Ascending aorta (tissue), 2 donors: ENCODE data around the gene TMEM132C. TPM values are rescaled to one million over a fixed set of nuclear protein-coding genes. Genes with fewer than 3 reads are reported as not detected.

Experiments
- DNase-seq, 2 donors: peaks; one replicate each; pipeline ENCODE4 v3.0.0-alpha.2; 2019; ENCODE audit warnings: low spot score in 2 of 2
- H3K27ac ChIP-seq, 2 donors: fragments of 200-600 bp; sonication (generic); one replicate each; pipeline ENCODE4 v1.5.1; 2016 to 2017; ENCODE audit warnings: mild to moderate bottlenecking in 1 of 2
- H3K27me3 ChIP-seq: fragments of 200-600 bp; sonication (generic); one replicate; pipeline ENCODE4 v1.5.1; 2017
- H3K36me3 ChIP-seq, 2 donors: fragments of 200-600 bp; sonication (generic); one replicate each; pipeline ENCODE4 v1.5.1; 2016
- H3K4me1 ChIP-seq, 2 donors: fragments of 200-600 bp; sonication (generic); one replicate each; pipeline ENCODE4 v1.5.1; 2016 to 2017; ENCODE audit warnings: mild to moderate bottlenecking in 1 of 2
- H3K4me3 ChIP-seq, 2 donors: fragments of 200-600 bp; sonication (generic); one replicate each; pipeline ENCODE4 v1.5.1; 2016 to 2017; ENCODE audit warnings: mild to moderate bottlenecking in 1 of 2
- H3K9me3 ChIP-seq, 2 donors: fragments of 200-600 bp; sonication (generic); one replicate each; pipeline ENCODE4 v1.5.1; 2016
- CTCF ChIP-seq, 3 experiments: fragments of 200-600 bp in 2 of 3; fragments of 450-650 bp in 1 of 3; sonication (generic) in 2 of 3; IDR thresholded peaks; one replicate each; pipeline ENCODE4 v1.5.1; 2016 to 2019; ENCODE audit warnings: antibody characterized with exemption in 3 of 3, mild to moderate bottlenecking in 1 of 3, moderate library complexity in 1 of 3
- intact Hi-C: fragments of 100-400 bp; cut with DNase I; formaldehyde crosslinking; loops from one replicate; pipeline ENCODE4 v1.15.1; 2023
- total RNA-seq: library from RNA; depleted of rRNA; stranded (reverse); fragments of >200 nt; gene quantifications from one replicate; pipeline ENCODE4 v1.1.0, GENCODE V29; 2016

The TMEM132C gene
- total RNA-seq, 1 donor from 2014 or later, result 0.96 TPM

- H3K9me3 ChIP-seq, result no peaks in the 10 kb centered on the region
- H3K4me3 ChIP-seq, result no peak overlapping the region
- TF ChIP-seq CTCF (IDR thresholded peaks at IDR 0.05), result peak in 1 of 3 experiments; percentile 42
- H3K27ac ChIP-seq, result no peak overlapping the region
- H3K27me3 ChIP-seq, result no peaks in the 10 kb centered on the region
- H3K36me3 ChIP-seq, result no peaks in the 10 kb centered on the region
- intact Hi-C loops, result no loop called here
- no peak for DNase-seq
- no peaks in the 10 kb centered on the region for H3K4me1 ChIP-seq
Observed at GRCh38 chr12:128259556-128260070, 7.4 kb upstream of the TMEM132C start.

- no peaks in the 10 kb centered on the region for H3K27me3 ChIP-seq
Observed at GRCh38 chr12:128261757-128262156, 5.2 kb upstream of the TMEM132C start.

GRCh38 chr12:128265566-128265965 is 1.4 kb upstream of the TMEM132C start:
- no peaks in the 10 kb centered on the region for H3K36me3 ChIP-seq
- H3K27ac ChIP-seq, result no peak overlapping the region
- TF ChIP-seq CTCF (IDR thresholded peaks at IDR 0.05), result no peak
- no peaks in the 10 kb centered on the region for H3K9me3 ChIP-seq
- intact Hi-C loops, result no loop called here
- no peak overlapping the region for H3K4me3 ChIP-seq
- no peaks in the 10 kb centered on the region for H3K4me1 ChIP-seq
- DNase-seq, result no peak
- no peaks in the 10 kb centered on the region for H3K27me3 ChIP-seq

More at GRCh38 chr12:128261757-128262156, 5.2 kb upstream of the TMEM132C start:
- H3K36me3 ChIP-seq, result no peaks in the 10 kb centered on the region
- TF ChIP-seq CTCF (IDR thresholded peaks at IDR 0.05), result no peak
- no peaks in the 10 kb centered on the region for H3K4me1 ChIP-seq
- H3K9me3 ChIP-seq, result no peaks in the 10 kb centered on the region
- DNase-seq, result no peak
- intact Hi-C loops, result no loop called here
- no peak overlapping the region for H3K27ac ChIP-seq
- H3K4me3 ChIP-seq, result no peak overlapping the region

GRCh38 chr12:128266086-128266485 is 884 bp upstream of the TMEM132C start:
- H3K9me3 ChIP-seq, result no peaks in the 10 kb centered on the region
- no peaks in the 10 kb centered on the region for H3K27me3 ChIP-seq
- DNase-seq, result no peak
- H3K4me3 ChIP-seq, result no peak overlapping the region
- intact Hi-C loops, result no loop called here
- TF ChIP-seq CTCF (IDR thresholded peaks at IDR 0.05), result no peak
- no peak overlapping the region for H3K27ac ChIP-seq
- H3K36me3 ChIP-seq, result no peaks in the 10 kb centered on the region
- no peaks in the 10 kb centered on the region for H3K4me1 ChIP-seq

GRCh38 chr12:128266541-128267130 is 334 bp upstream of the TMEM132C start:
- no peak for TF ChIP-seq CTCF (IDR thresholded peaks at IDR 0.05)
- H3K4me3 ChIP-seq, result no peak overlapping the region
- intact Hi-C loops, result no loop called here
- H3K36me3 ChIP-seq, result no peaks in the 10 kb centered on the region
- H3K27me3 ChIP-seq, result no peaks in the 10 kb centered on the region
- H3K27ac ChIP-seq, result no peak overlapping the region
- H3K9me3 ChIP-seq, result no peaks in the 10 kb centered on the region
- no peaks in the 10 kb centered on the region for H3K4me1 ChIP-seq
- no peak for DNase-seq
